GM12892 (cell line): Measurements from ENCODE around the gene TECTA.

ENCODE experiments used
- POLR2A ChIP-seq: IDR thresholded peaks from 2 replicates; pipeline ENCODE4 v1.6.1; 2011; ENCODE audit warnings: low read depth, low read length, control low read depth
- POLR2AphosphoS5 ChIP-seq: IDR thresholded peaks from 2 replicates; pipeline ENCODE4 v1.6.1; 2011; ENCODE audit warnings: low read depth, low read length, control low read depth

GRCh38 chr11:121104312-121104762, 3.3 kb downstream of the TECTA start:
- no peak for TF ChIP-seq POLR2AphosphoS5
- no peak for TF ChIP-seq POLR2A
